Measurements from ENCODE around the gene ERBB4.

DNA sequence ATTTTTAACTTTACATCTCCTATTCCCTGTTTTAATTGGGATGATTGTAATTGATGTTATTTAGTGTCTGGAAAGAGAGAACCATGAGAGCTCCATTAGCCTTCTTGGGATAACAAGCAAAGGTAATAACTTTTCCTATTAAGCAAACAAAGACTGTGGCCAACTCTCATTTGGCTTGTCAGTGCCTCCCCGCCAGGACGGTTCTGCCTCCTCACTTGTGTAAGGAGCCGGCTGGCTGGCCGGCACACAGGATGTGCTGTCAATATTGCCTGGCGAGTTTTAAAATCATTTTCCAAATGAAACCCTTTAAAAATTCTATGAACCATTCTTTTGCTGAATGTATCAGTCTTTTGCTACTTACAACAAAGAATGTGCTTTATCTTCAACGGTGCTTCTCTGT, 1083.9 kb downstream of the ERBB4 start:
- TF ChIP-seq ZC3H10 (CRISPR knock-in tag; IDR thresholded peaks at IDR 0.05) (no peak), CSDC2 (CRISPR knock-in tag; IDR thresholded peaks at IDR 0.05) (no peak), ESRRG (CRISPR knock-in tag; IDR thresholded peaks at IDR 0.05) (no peak), GLIS3 (CRISPR knock-in tag; IDR thresholded peaks at IDR 0.05) (no peak), ZFP30 (CRISPR knock-in tag; IDR thresholded peaks at IDR 0.05) (no peak), OSR1 (CRISPR knock-in tag; IDR thresholded peaks at IDR 0.05) (no peak)
- TF ChIP-seq, protein P1, sequence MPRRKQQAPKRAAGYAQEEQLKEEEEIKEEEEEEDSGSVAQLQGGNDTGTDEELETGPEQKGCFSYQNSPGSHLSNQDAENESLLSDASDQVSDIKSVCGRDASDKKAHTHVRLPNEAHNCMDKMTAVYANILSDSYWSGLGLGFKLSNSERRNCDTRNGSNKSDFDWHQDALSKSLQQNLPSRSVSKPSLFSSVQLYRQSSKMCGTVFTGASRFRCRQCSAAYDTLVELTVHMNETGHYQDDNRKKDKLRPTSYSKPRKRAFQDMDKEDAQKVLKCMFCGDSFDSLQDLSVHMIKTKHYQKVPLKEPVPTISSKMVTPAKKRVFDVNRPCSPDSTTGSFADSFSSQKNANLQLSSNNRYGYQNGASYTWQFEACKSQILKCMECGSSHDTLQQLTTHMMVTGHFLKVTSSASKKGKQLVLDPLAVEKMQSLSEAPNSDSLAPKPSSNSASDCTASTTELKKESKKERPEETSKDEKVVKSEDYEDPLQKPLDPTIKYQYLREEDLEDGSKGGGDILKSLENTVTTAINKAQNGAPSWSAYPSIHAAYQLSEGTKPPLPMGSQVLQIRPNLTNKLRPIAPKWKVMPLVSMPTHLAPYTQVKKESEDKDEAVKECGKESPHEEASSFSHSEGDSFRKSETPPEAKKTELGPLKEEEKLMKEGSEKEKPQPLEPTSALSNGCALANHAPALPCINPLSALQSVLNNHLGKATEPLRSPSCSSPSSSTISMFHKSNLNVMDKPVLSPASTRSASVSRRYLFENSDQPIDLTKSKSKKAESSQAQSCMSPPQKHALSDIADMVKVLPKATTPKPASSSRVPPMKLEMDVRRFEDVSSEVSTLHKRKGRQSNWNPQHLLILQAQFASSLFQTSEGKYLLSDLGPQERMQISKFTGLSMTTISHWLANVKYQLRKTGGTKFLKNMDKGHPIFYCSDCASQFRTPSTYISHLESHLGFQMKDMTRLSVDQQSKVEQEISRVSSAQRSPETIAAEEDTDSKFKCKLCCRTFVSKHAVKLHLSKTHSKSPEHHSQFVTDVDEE (CRISPR knock-in tag; IDR thresholded peaks at IDR 0.05), result no peak

Measured in SK-N-SH treated with all-trans-retinoic acid at 6 μM for 48 hours (cell line).